ENCODE results near the gene PINK1.
A peak's percentile ranks its signal among the peaks of the same experiment; 100 is the strongest.
"Not testable (repeated sequence)": the region's sequence is repeated elsewhere in the genome, so short reads cannot be mapped to it uniquely, and the experiment has no call there.

Gene PINK1

GRCh38 chr1:20633190-20634064, at the start of gene PINK1:
Gene PINK1 (plus strand): TSS chr1:20633458. CDS start chr1:20633549, 91 bp downstream.
- DNase-seq: peak; percentile 92

- DNase-seq: no peak
Observed at GRCh38 chr1:20584890-20585289, 48.4 kb upstream of the PINK1 start.

- no peak for DNase-seq
Observed at GRCh38 chr1:20586953-20587660, 46.2 kb upstream of the PINK1 start.

- peak; percentile 14 for DNase-seq
Observed at GRCh38 chr1:20587661-20588053, 45.6 kb upstream of the PINK1 start.

- no peak for DNase-seq
Observed at GRCh38 chr1:20588634-20589225, 44.5 kb upstream of the PINK1 start, which contains the start of gene CDA. Gene CDA (plus strand): TSS chr1:20589097. CDS start chr1:20589130, 33 bp downstream.

- no peak for DNase-seq
Observed at GRCh38 chr1:20589331-20590278, 43.7 kb upstream of the PINK1 start.

GRCh38 chr1:20590306-20590777, 42.9 kb upstream of the PINK1 start:
- no peak for DNase-seq

- DNase-seq: no peak
Observed at GRCh38 chr1:20593756-20594155, 39.5 kb upstream of the PINK1 start.

- no peak for DNase-seq
Observed at GRCh38 chr1:20594746-20595145, 38.5 kb upstream of the PINK1 start.

GRCh38 chr1:20596106-20596505, 37.2 kb upstream of the PINK1 start:
- DNase-seq: no peak

GRCh38 chr1:20597650-20598049, 35.6 kb upstream of the PINK1 start:
- DNase-seq: no peak

- no peak for DNase-seq
Observed at GRCh38 chr1:20600156-20600555, 33.1 kb upstream of the PINK1 start.

- DNase-seq: peak; percentile 48
Observed at GRCh38 chr1:20601129-20601825, 32.0 kb upstream of the PINK1 start.

GRCh38 chr1:20602851-20603450, 30.3 kb upstream of the PINK1 start:
- DNase-seq: no peak

- DNase-seq: no peak
Observed at GRCh38 chr1:20603504-20604464, 29.5 kb upstream of the PINK1 start.

GRCh38 chr1:20604678-20605077, 28.6 kb upstream of the PINK1 start:
- no peak for DNase-seq

- not testable (repeated sequence) for DNase-seq
Observed at GRCh38 chr1:20606801-20607570, 26.3 kb upstream of the PINK1 start.

- DNase-seq: no peak
Observed at GRCh38 chr1:20609541-20609940, 23.7 kb upstream of the PINK1 start.

GRCh38 chr1:20610970-20611369, 22.3 kb upstream of the PINK1 start:
- no peak for DNase-seq

Data from OCI-M1 (cell line).